GM12878 (cell line): ENCODE results near the gene CCNL2. TPM values are rescaled to one million over a fixed set of nuclear protein-coding genes. Genes with fewer than 3 reads are reported as not detected.

Experiments
- ATAC-seq: fragments of 200-7000 bp; cut with Tn5 transposase; 3 replicates; pipeline ENCODE4 v1.9.1; 2020; ENCODE audit warnings: mild to moderate bottlenecking, moderate library complexity
- BruUV-seq: library from RNA; stranded (reverse); fragments of 400-500 nt; replicated peaks from 2 replicates; lab custom pipeline; 2021; lab: Mats Ljungman, UMichigan
- CTCF ChIA-PET: fragments of 300-600 bp; sonication (Branson Sonifier 250); formaldehyde crosslinking; extraction: SDS; loops from one replicate; lab custom pipeline; 2021; ENCODE audit warnings: inconsistent platforms; lab: Yijun Ruan, JAX
- POLR2A ChIA-PET: fragments of 350-600 bp; formaldehyde crosslinking; extraction: SDS; loops from one replicate; lab custom pipeline; 2021; ENCODE audit warnings: inconsistent platforms; lab: Charles Lee
- RAD21 ChIA-PET: fragments of 300-600 bp; sonication (Branson Sonifier 250); formaldehyde crosslinking; loops from one replicate; lab custom pipeline; 2023; ENCODE audit warnings: antibody characterized with exemption; ENCODE audit not compliant: unreplicated experiment; lab: Charles Lee
- SMC1A ChIA-PET: fragments of 300-600 bp; sonication (Branson Sonifier 250); formaldehyde crosslinking; loops from one replicate; lab custom pipeline; 2023; ENCODE audit not compliant: unreplicated experiment, uncharacterized antibody; lab: Charles Lee
- DNase-seq: peaks from one replicate; pipeline ENCODE4 v3.0.0-alpha.2; 2011; ENCODE audit warnings: low read depth, low spot score
- FAIRE-seq: peaks from 3 replicates; lab custom pipeline; 2011; peaks lifted over from hg19 to GRCh38; lab: Jason Lieb, UNC
- H2AFZ ChIP-seq: 2 replicates; pipeline ENCODE4 v1.6.0; 2011; ENCODE audit warnings: low read depth, low read length, control low read depth; ENCODE audit not compliant: control insufficient read depth
- H3K27ac ChIP-seq: 2 replicates; pipeline ENCODE4 v1.5.1; 2011; ENCODE audit warnings: control low read depth; ENCODE audit not compliant: control insufficient read depth, insufficient read depth
- H3K27me3 ChIP-seq, 2 experiments: replicated peaks in 1 of 2; 2 replicates each; pipeline versions ENCODE4 v1.6.0 to v1.6.1; 2011; ENCODE audit warnings: low read length in 1 of 2; ENCODE audit not compliant: control insufficient read depth in 2 of 2, insufficient read depth in 2 of 2
- H3K36me3 ChIP-seq, 2 experiments: 2 replicates each; pipeline ENCODE4 v1.5.1; 2011; ENCODE audit warnings: low read length in 1 of 2; ENCODE audit not compliant: control insufficient read depth in 2 of 2, insufficient read depth in 2 of 2
- H3K4me1 ChIP-seq: 2 replicates; pipeline ENCODE4 v1.6.1; 2011; ENCODE audit warnings: mild to moderate bottlenecking, low read length, moderate library complexity, mixed read lengths; ENCODE audit not compliant: control insufficient read depth, insufficient read depth
- H3K4me2 ChIP-seq: 2 replicates; pipeline ENCODE4 v1.6.0; 2011; ENCODE audit warnings: control low read depth; ENCODE audit not compliant: control insufficient read depth, insufficient read depth
- H3K4me3 ChIP-seq: fragments of 200-600 bp; sonication (generic); 2 replicates; pipeline ENCODE4 v1.5.1; 2016
- H3K79me2 ChIP-seq: 2 replicates; pipeline ENCODE4 v1.6.0; 2011; ENCODE audit warnings: low read length; ENCODE audit not compliant: control insufficient read depth, insufficient read depth
- H3K9ac ChIP-seq: 2 replicates; pipeline ENCODE4 v1.8.0; 2011; ENCODE audit warnings: low read length, control low read depth, mixed read lengths; ENCODE audit not compliant: control insufficient read depth, insufficient read depth
- H3K9me3 ChIP-seq: replicated peaks from 3 replicates; pipeline ENCODE4 v1.5.1; 2011; ENCODE audit warnings: mild to moderate bottlenecking, low read length; ENCODE audit not compliant: control insufficient read depth, insufficient read depth
- H4K20me1 ChIP-seq: 2 replicates; pipeline ENCODE4 v1.6.0; 2011; ENCODE audit not compliant: control insufficient read depth, insufficient read depth
- BMI1 ChIP-seq: fragments of 450-650 bp; IDR thresholded peaks from 2 replicates; pipeline ENCODE4 v1.6.1; 2016; ENCODE audit warnings: mild to moderate bottlenecking, moderate library complexity, borderline replicate concordance
- CEBPB ChIP-seq, 2 experiments: fragments of 150-350 bp in 1 of 2; IDR thresholded peaks; 2 replicates each; pipeline ENCODE4 v1.6.1; 2012 to 2014; ENCODE audit warnings: low read depth in 2 of 2, low read length in 2 of 2, borderline replicate concordance in 1 of 2, inconsistent platforms in 1 of 2
- CHD1 ChIP-seq: IDR thresholded peaks from 2 replicates; pipeline ENCODE4 v1.6.1; 2012; ENCODE audit warnings: low read depth, low read length, improper control_type of control experiment
- CREB1 ChIP-seq: IDR thresholded peaks from 2 replicates; pipeline ENCODE4 v1.6.1; 2012; ENCODE audit warnings: low read depth, mild to moderate bottlenecking, inconsistent platforms
- CUX1 ChIP-seq: IDR thresholded peaks from 2 replicates; pipeline ENCODE4 v1.6.1; 2012; ENCODE audit warnings: improper control_type of control experiment, low read depth, low read length; ENCODE audit not compliant: insufficient replicate concordance
- HDGF ChIP-seq: fragments of 450-650 bp; IDR thresholded peaks from 2 replicates; pipeline ENCODE4 v1.6.1; 2016; ENCODE audit warnings: antibody characterized with exemption
- IKZF2 ChIP-seq, 2 experiments: fragments of 450-650 bp; IDR thresholded peaks; 2 replicates each; pipeline ENCODE4 v1.6.1; 2017; ENCODE audit warnings: mild to moderate bottlenecking in 2 of 2, moderate library complexity in 2 of 2
- POLR2A ChIP-seq: IDR thresholded peaks from 2 replicates; pipeline ENCODE4 v1.6.1; 2011; ENCODE audit warnings: low read depth, mild to moderate bottlenecking, low read length
- POU2F2 ChIP-seq: IDR thresholded peaks from 3 replicates; pipeline ENCODE4 v1.6.1; 2011; ENCODE audit warnings: low read depth, mild to moderate bottlenecking, low read length, borderline replicate concordance
- WGBS: methylation state at CpG from one replicate; pipeline ENCODE4 v1.1.6; 2016; ENCODE audit warnings: low lambda C conversion rate; ENCODE audit not compliant: insufficient replicate concordance, insufficient coverage; ENCODE audit errors: missing lambda C conversion rate; 5-methylcytosine and 5-hydroxymethylcytosine counted together
- in situ Hi-C: fragments of 300-500 bp; cut with MboI; formaldehyde crosslinking; loops from 9 replicates; pipeline ENCODE4 v1.14.3; 2018; ENCODE audit warnings: mixed read lengths
- intact Hi-C: fragments of 100-400 bp; cut with micrococcal nuclease; formaldehyde crosslinking; loops from one replicate; pipeline ENCODE4 v1.14.2; 2022; ENCODE audit not compliant: unreplicated experiment
- polyA plus RNA-seq, 11 experiments: library from polyadenylated mRNA; depleted of rRNA in 4 of 11; unstranded in 6 of 11; stranded (reverse) in 5 of 11; fragments of >200 nt; fragmentation: Nextera tagmentation in 4 of 11; fragmentation: Illumina TruSeq in 1 of 11; extraction: Ambion mirVana in 4 of 11; extraction: Trizol in 1 of 11; gene quantifications; 1 replicate in 1 of 11; 2 replicates in 10 of 11; pipeline versions ENCODE4 v1.2.1 to v1.2.3, GENCODE V29; 2011 to 2016; ENCODE audit warnings: inconsistent platforms in 2 of 11, missing spikeins in 2 of 11, low read depth in 1 of 11
- total RNA-seq, 4 experiments: library from RNA; depleted of rRNA in 3 of 4; stranded (reverse); fragments of >200 nt in 3 of 4; fragmentation: Illumina TruSeq in 1 of 4; extraction: Trizol in 1 of 4; gene quantifications; 2 replicates each; pipeline versions ENCODE4 v1.2.1 to v1.2.3, GENCODE V29; 2013 to 2021
- TF ChIP-seq, protein P1 (sequence below): IDR thresholded peaks from 2 replicates; pipeline ENCODE4 v1.6.1; 2012; ENCODE audit warnings: low read depth, low read length, improper control_type of control experiment

Gene CCNL2
- total and polyA plus RNA-seq, 10 of the 15 experiments (the other 5 are each of a cell fraction or from before 2014, with no cell fraction given), result 2.1 to 143 (median 101) TPM

GRCh38 chr1:1427106-1427819 lies 28.1 kb upstream of the CCNL2 start:
- WGBS, result 19% methylated on average over 9 of the region's 66 CpGs
- ChIA-PET RAD21 (no interaction called here), CTCF (interaction anchor here (0.6 kb wide), 1 partner anchor 25 kb away, joined by 3 read pairs; no protein-coding TSS in a partner anchor), SMC1A (no interaction called here), POLR2A (no interaction called here)
- Histone ChIP-seq H3K27me3 (peaks cover 0 to 2% of the 10 kb centered on the region in 2 experiments; a peak in 1 of 4 replicates), H3K4me2 (no peak overlapping the region), H3K4me3 (no peak overlapping the region), H4K20me1 (no peaks in the 10 kb centered on the region), H3K9me3 (no peaks in the 10 kb centered on the region), H3K36me3 (no peaks in the 10 kb centered on the region), H3K4me1 (no peaks in the 10 kb centered on the region), H3K27ac (no peak overlapping the region), H3K9ac (no peak overlapping the region), H2AFZ (no peak overlapping the region), H3K79me2 (no peaks in the 10 kb centered on the region)
- no peak for DNase-seq
- TF ChIP-seq BMI1 (no peak), CHD1 (no peak), POU2F2 (no peak)
- intact Hi-C loops (no loop called here), in situ Hi-C loops (no loop called here)
- ATAC-seq, result no peak
- no peak for FAIRE-seq
- no TSS peak for BruUV-seq

DNA sequence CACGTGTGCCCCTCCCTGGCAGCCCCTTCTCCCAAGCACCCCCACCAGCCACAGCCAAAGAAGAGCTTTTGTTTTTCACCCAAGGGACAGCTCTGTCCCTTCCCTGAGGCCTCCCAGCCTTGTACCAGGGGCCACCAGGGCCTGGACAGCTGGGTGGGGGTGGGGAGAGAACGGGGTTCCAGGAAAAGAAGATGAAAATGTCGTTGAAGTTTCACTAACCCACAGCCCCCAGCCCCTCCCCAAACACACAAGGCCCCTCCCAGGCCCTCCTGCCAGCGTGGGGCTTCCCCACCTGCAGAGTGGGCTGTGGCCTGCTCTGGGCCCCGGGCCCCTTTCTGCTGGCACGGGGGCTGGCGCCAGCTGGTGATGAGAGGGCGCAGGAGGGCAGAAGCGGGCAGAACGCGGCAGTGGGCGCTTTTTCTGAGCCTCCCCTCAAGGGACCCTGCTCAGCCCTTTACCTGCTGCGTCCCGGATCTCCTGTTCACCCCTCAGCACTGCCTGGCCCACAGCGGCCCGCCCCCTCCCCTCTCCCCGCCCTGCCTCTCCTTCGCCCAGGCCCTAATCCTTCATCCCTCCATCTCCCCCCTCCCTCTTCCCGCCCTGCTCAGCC lies 27.5 kb upstream of the CCNL2 start:
- intact Hi-C loops (no loop called here), in situ Hi-C loops (no loop called here)
- Histone ChIP-seq H3K9ac (no peak overlapping the region), H2AFZ (no peak overlapping the region), H3K4me2 (no peak overlapping the region), H3K9me3 (no peaks in the 10 kb centered on the region), H3K27ac (no peak overlapping the region), H3K79me2 (no peaks in the 10 kb centered on the region), H3K36me3 (no peaks in the 10 kb centered on the region), H3K4me3 (no peak overlapping the region), H3K27me3 (peaks cover 0 to 2% of the 10 kb centered on the region in 2 experiments; a peak in 1 of 4 replicates), H3K4me1 (no peaks in the 10 kb centered on the region), H4K20me1 (no peaks in the 10 kb centered on the region)
- peak; percentile 22 for ATAC-seq
- CTCF ChIA-PET, result interaction anchor here (0.6 kb wide), 1 partner anchor 25 kb away, joined by 3 read pairs; no protein-coding TSS in a partner anchor
- SMC1A ChIA-PET, result no interaction called here
- RAD21 ChIA-PET, result no interaction called here
- no peak for DNase-seq
- POLR2A ChIA-PET, result interaction anchor here (0.6 kb wide), 1 partner anchor 21 kb away, joined by 3 read pairs; no protein-coding TSS in a partner anchor
- no peak for FAIRE-seq
- WGBS, result 2% methylated on average over 11 of the region's 19 CpGs
- BruUV-seq, result no TSS peak
- TF ChIP-seq CUX1 (no peak), CREB1 (no peak), CEBPB (IDR thresholded peaks at IDR 0.05; ENCODE audit: borderline replicate concordance in 1 of 2, low read depth in 2 of 2, low read length in 2 of 2) (no peak), IKZF2 (IDR thresholded peaks at IDR 0.05) (no peak), CHD1 (no peak), HDGF (no peak), POLR2A (no peak)
- TF ChIP-seq, protein P1, sequence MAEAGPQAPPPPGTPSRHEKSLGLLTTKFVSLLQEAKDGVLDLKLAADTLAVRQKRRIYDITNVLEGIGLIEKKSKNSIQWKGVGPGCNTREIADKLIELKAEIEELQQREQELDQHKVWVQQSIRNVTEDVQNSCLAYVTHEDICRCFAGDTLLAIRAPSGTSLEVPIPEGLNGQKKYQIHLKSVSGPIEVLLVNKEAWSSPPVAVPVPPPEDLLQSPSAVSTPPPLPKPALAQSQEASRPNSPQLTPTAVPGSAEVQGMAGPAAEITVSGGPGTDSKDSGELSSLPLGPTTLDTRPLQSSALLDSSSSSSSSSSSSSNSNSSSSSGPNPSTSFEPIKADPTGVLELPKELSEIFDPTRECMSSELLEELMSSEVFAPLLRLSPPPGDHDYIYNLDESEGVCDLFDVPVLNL, result no peak
